Kidney (tissue), 14 donors: Measurements from ENCODE around the gene PANK4. TPM values are rescaled to one million over a fixed set of nuclear protein-coding genes. Genes with fewer than 3 reads are reported as not detected.

ENCODE experiments used
- DNase-seq, 5 donors: peaks; one replicate each; pipeline ENCODE4 v3.0.0-alpha.2; 2013 to 2020
- FAIRE-seq: peaks from 2 replicates; lab custom pipeline; 2012; peaks lifted over from hg19 to GRCh38; lab: Jason Lieb, UNC
- H3K27ac ChIP-seq, 2 donors: one replicate each; pipeline ENCODE4 v1.7.0; 2013; ENCODE audit warnings: low read depth in 2 of 2, low read length in 2 of 2, inconsistent platforms in 1 of 2
- H3K27me3 ChIP-seq: one replicate; pipeline ENCODE4 v1.7.1; 2013; ENCODE audit warnings: low read length, inconsistent platforms; ENCODE audit not compliant: control insufficient read depth, insufficient read depth
- H3K36me3 ChIP-seq, 3 donors: one replicate each; pipeline versions ENCODE4 v1.7.0 to v1.7.1; 2013; ENCODE audit warnings: low read length in 3 of 3, control low read depth in 1 of 3, inconsistent platforms in 1 of 3; ENCODE audit not compliant: insufficient read depth in 3 of 3, control insufficient read depth in 2 of 3
- H3K4me1 ChIP-seq, 3 donors: one replicate each; pipeline versions ENCODE4 v1.7.0 to v1.7.1; 2013; ENCODE audit warnings: low read length in 3 of 3, inconsistent platforms in 1 of 3, low read depth in 1 of 3; ENCODE audit not compliant: control insufficient read depth in 2 of 3, insufficient read depth in 2 of 3
- H3K4me3 ChIP-seq, 3 donors: one replicate each; pipeline versions ENCODE4 v1.7.0 to v1.8.1; 2013; ENCODE audit warnings: low read length in 3 of 3, control low read depth in 1 of 3, inconsistent platforms in 1 of 3
- H3K9ac ChIP-seq, 3 donors: one replicate each; pipeline versions ENCODE4 v1.7.0 to v1.7.1; 2013; ENCODE audit warnings: low read length in 3 of 3, control low read depth in 1 of 3, inconsistent platforms in 1 of 3
- H3K9me3 ChIP-seq, 3 donors: one replicate each; pipeline versions ENCODE4 v1.7.0 to v1.7.1; 2013; ENCODE audit warnings: low read length in 3 of 3, control low read depth in 1 of 3, inconsistent platforms in 1 of 3; ENCODE audit not compliant: control insufficient read depth in 2 of 3, insufficient read depth in 1 of 3
- intact Hi-C: fragments of 100-400 bp; cut with DNase I; formaldehyde crosslinking; loops from one replicate; pipeline ENCODE4 v1.11.1; 2022
- polyA plus RNA-seq: library from polyadenylated mRNA; stranded (reverse); fragments of 350-450 nt; fragmentation: Illumina TruSeq; extraction: RNeasy Lipid Tissue Mini Kit (QIAGEN cat#74804); gene quantifications from one replicate; pipeline ENCODE4 v1.2.3, GENCODE V29; 2014; ENCODE audit warnings: low read depth, low replicate concordance; ENCODE audit not compliant: insufficient read depth
- total RNA-seq: library from RNA; stranded (reverse); fragmentation: NEBNext Ultra II Directional; extraction: Animal tissue kit (Norgen Biotek cat#: 25700); gene quantifications from one replicate; pipeline ENCODE4 v1.2.1, GENCODE V29; 2021
- TF ChIP-seq, protein P1 (sequence below): IDR thresholded peaks from 3 replicates; pipeline ENCODE4 v1.5.1; 2012; ENCODE audit warnings: mild to moderate bottlenecking, moderate library complexity, borderline replicate concordance; ENCODE audit not compliant: insufficient read depth; ENCODE audit errors: extremely low read depth
- donor health status: control.
- donor health status: control.
- donor health status: control.
- donor health status: control.
- donor health status: control.
- donor health status: DM: yes; HTN: yes; CAD: no.
- donor health status: Normal renal cell carcinoma (clear cell type).

Gene PANK4
- total and polyA plus RNA-seq, 2 donors from 2014 or later, result 13.3 to 33.7 TPM

DNA sequence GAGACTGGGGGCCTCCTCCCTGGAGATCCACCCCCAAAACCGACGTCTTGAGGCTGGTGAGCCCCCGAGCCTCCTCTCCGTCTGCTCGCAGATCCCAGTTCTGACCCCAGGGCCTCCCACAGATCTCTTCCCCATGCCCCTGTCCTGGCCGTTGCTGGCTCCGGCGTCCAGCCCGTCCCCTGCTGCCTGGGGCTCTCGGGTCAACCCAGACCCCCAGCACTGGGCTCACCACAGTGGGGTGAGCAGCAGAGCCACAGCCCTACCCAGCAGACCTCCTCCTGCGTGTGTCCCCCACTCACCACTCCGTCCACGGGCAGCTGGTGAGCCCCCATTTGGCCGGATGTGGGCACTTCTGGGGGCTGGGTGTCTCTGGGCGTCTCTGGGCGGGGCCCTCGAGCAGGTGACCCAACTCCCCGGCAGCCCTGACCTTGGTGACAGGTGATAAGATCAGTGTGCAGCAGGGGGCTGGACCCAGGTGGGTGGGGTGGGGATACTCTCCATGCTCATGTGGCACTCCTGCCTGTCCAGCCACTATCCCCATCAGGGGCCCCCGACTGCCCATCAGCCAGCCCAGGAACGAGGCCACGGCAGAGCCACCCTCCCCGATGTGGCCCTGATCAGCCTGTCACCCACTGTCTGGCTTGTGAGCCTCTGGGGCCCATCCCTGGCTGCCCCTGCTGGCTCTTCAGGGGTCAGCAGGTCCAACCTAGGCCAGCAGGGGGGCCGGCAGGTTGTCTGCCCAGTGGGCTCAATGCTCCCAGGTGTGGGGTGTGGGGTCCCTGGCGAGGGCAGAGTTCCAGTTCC, 30.5 kb upstream of the PANK4 start:
- H3K9me3 ChIP-seq, result no peaks in the 10 kb centered on the region
- peak overlapping the region; percentile 28 to 87 (median 82) for H3K4me3 ChIP-seq
- FAIRE-seq (no peak), DNase-seq (peak in 1 of 5 donors; percentile 84)
- no peaks in the 10 kb centered on the region for H3K36me3 ChIP-seq
- peaks cover 0 to 25% (median 13%) of the 10 kb centered on the region in 3 donors for H3K4me1 ChIP-seq
- H3K9ac ChIP-seq, result peak overlapping the region; percentile 18 to 94 (median 92)
- intact Hi-C loops, result no loop called here
- TF ChIP-seq, protein P1, sequence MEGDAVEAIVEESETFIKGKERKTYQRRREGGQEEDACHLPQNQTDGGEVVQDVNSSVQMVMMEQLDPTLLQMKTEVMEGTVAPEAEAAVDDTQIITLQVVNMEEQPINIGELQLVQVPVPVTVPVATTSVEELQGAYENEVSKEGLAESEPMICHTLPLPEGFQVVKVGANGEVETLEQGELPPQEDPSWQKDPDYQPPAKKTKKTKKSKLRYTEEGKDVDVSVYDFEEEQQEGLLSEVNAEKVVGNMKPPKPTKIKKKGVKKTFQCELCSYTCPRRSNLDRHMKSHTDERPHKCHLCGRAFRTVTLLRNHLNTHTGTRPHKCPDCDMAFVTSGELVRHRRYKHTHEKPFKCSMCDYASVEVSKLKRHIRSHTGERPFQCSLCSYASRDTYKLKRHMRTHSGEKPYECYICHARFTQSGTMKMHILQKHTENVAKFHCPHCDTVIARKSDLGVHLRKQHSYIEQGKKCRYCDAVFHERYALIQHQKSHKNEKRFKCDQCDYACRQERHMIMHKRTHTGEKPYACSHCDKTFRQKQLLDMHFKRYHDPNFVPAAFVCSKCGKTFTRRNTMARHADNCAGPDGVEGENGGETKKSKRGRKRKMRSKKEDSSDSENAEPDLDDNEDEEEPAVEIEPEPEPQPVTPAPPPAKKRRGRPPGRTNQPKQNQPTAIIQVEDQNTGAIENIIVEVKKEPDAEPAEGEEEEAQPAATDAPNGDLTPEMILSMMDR, result no peak
- peak overlapping the region; percentile 92 to 94 for H3K27ac ChIP-seq
- H3K27me3 ChIP-seq, result no peaks in the 10 kb centered on the region

DNA sequence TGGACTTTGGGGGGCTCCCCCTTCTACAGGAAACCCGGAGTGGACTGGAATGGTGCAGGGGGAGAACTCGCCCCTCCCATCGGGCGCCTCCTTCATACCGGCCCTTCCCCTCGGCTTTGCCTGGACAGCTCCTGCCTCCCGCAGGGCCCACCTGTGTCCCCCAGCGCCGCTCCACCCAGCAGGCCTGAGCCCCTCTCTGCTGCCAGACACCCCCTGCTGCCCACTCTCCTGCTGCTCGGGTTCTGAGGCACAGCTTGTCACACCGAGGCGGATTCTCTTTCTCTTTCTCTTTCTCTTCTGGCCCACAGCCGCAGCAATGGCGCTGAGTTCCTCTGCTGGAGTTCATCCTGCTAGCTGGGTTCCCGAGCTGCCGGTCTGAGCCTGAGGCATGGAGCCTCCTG, 29.9 kb upstream of the PANK4 start, which contains the start of gene TNFRSF14:
TSS of gene TNFRSF14 (plus strand) at position 95 of the 401 bp plus-strand sequence. CDS start at position 389, 294 bp downstream.
- H3K9me3 ChIP-seq, result no peaks in the 10 kb centered on the region
- FAIRE-seq (no peak), DNase-seq (peak in 3 of 5 donors; percentile 48 to 86 (median 70))
- intact Hi-C loops, result no loop called here
- H3K27me3 ChIP-seq, result no peaks in the 10 kb centered on the region
- H3K9ac ChIP-seq, result peak within 1 kb of the TSS; percentile 18 to 94 (median 92)
- no peaks in the 10 kb centered on the region for H3K36me3 ChIP-seq
- H3K4me3 ChIP-seq, result peak within 1 kb of the TSS; percentile 28 to 87 (median 82)
- H3K4me1 ChIP-seq, result peaks cover 0 to 25% (median 13%) of the 10 kb centered on the region in 3 donors
- H3K27ac ChIP-seq, result peak within 1 kb of the TSS; percentile 92 to 94
- TF ChIP-seq, protein P1, result no peak

DNA sequence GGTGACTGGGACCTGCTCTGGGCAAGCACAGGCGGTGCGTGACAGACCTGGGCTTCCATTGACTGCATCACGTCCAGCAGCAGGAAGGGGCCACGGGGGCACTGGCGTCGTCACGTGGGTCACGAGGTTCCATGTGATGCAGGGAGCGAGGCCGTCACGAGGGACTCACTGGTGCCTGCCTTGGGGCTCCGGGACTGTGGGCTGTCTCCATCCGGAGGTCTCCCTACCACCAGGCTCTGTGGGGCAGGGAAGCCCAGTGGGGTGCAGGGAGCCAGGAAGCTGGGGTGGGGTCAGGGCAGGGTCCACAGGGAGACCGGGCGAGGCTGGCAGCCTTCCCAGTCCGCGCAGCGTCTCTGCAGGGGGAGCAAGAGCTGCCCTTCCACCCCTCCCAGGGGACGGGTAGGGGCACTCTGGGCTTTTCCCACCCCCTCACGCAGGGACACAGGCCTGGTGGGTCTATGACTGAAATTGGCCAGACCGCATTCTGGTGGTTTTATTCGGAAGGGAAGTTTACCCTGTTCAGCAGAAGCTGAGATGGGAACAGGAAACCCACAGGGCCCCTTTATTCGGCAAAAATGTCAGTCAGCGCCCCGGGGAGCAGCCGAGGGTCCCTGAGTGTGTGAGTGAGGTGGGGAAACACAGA, 29.4 kb upstream of the PANK4 start:
- H3K9ac ChIP-seq, result peak overlapping the region in 2 of 3 donors; percentile 92 to 94
- TF ChIP-seq, protein P1, result no peak
- H3K27ac ChIP-seq, result peak overlapping the region; percentile 92 to 94
- FAIRE-seq (no peak), DNase-seq (peak in 3 of 5 donors; percentile 52 to 97 (median 71))
- no peaks in the 10 kb centered on the region for H3K27me3 ChIP-seq
- no peaks in the 10 kb centered on the region for H3K9me3 ChIP-seq
- no peaks in the 10 kb centered on the region for H3K36me3 ChIP-seq
- peak overlapping the region; percentile 28 to 87 (median 82) for H3K4me3 ChIP-seq
- intact Hi-C loops, result no loop called here
- peaks cover 0 to 25% (median 13%) of the 10 kb centered on the region in 3 donors for H3K4me1 ChIP-seq
